Activated T-cell treated with anti-CD3 and anti-CD28 coated beads for 1 hour (primary cell): Measurements from ENCODE around the gene UNKL.

Experiments
- DNase-seq: peaks from one replicate; pipeline ENCODE4 v3.0.0-alpha.2; 2020; ENCODE audit warnings: low read depth

UNKL gene

GRCh38 chr16:1401061-1401757 lies 13.3 kb downstream of the UNKL start:
- DNase-seq = no peak

GRCh38 chr16:1398826-1399581 lies 15.5 kb downstream of the UNKL start:
- no peak for DNase-seq

GRCh38 chr16:1398351-1398750 lies 16.2 kb downstream of the UNKL start:
- DNase-seq = no peak

GRCh38 chr16:1397779-1398178 lies 16.7 kb downstream of the UNKL start:
- no peak for DNase-seq

- no peak for DNase-seq
Measured at GRCh38 chr16:1395444-1396031, 19.0 kb downstream of the UNKL start.

- no peak for DNase-seq
Measured at GRCh38 chr16:1394367-1394951, 20.0 kb downstream of the UNKL start.

- no peak for DNase-seq
Measured at GRCh38 chr16:1393613-1394176, 20.8 kb downstream of the UNKL start.

- no peak for DNase-seq
Measured at GRCh38 chr16:1392826-1393225, 21.7 kb downstream of the UNKL start.

GRCh38 chr16:1390239-1390779 lies 24.2 kb downstream of the UNKL start:
- no peak for DNase-seq

- no peak for DNase-seq
Measured at GRCh38 chr16:1389762-1390161, 24.7 kb downstream of the UNKL start.

- no peak for DNase-seq
Measured at GRCh38 chr16:1387331-1387730, 27.2 kb downstream of the UNKL start.

- DNase-seq = no peak
Measured at GRCh38 chr16:1385232-1385631, 29.3 kb downstream of the UNKL start.

- no peak for DNase-seq
Measured at GRCh38 chr16:1383556-1383955, 30.9 kb downstream of the UNKL start.

GRCh38 chr16:1381612-1382406 lies 32.7 kb downstream of the UNKL start:
- no peak for DNase-seq

GRCh38 chr16:1380195-1380594 lies 34.3 kb downstream of the UNKL start:
- no peak for DNase-seq

GRCh38 chr16:1379304-1380076 lies 35.0 kb downstream of the UNKL start:
- DNase-seq = peak; percentile 64

GRCh38 chr16:1378804-1379303 lies 35.6 kb downstream of the UNKL start:
- DNase-seq = peak; percentile 29

GRCh38 chr16:1378087-1378803 lies 36.3 kb downstream of the UNKL start:
- no peak for DNase-seq

GRCh38 chr16:1377406-1378010 lies 37.0 kb downstream of the UNKL start:
- no peak for DNase-seq
